Measurements from ENCODE around the gene OARD1. TPM values are rescaled to one million over a fixed set of nuclear protein-coding genes. Genes with fewer than 3 reads are reported as not detected.

OARD1 gene
- total RNA-seq, 2 donors from 2014 or later, result 22.9 to 27.2 TPM

- TF ChIP-seq CTCF (IDR thresholded peaks at IDR 0.05), result no peak
- no peak overlapping the region for H3K4me3 ChIP-seq
- H3K9me3 ChIP-seq, result no peaks in the 10 kb centered on the region
- WGBS, result 100% methylated on average over 2 of the region's 2 CpGs
- no peaks in the 10 kb centered on the region for H3K36me3 ChIP-seq
- no peaks in the 10 kb centered on the region for H3K4me1 ChIP-seq (replicated peaks)
- no peaks in the 10 kb centered on the region for H3K27me3 ChIP-seq (replicated peaks; ENCODE audit: insufficient read depth)
- H3K27ac ChIP-seq, result no peak overlapping the region
- intact Hi-C loops (cut with DNase I), result no loop called here
- no peak for DNase-seq (ENCODE audit: low spot score)
Measured at GRCh38 chr6:41036601-41037000, 35.6 kb downstream of the OARD1 start.

GRCh38 chr6:41036186-41036585, 36.0 kb downstream of the OARD1 start:
- no peak overlapping the region for H3K27ac ChIP-seq

GRCh38 chr6:41033776-41034175, 38.4 kb downstream of the OARD1 start:
- Histone ChIP-seq H3K4me3 (no peak overlapping the region), H3K36me3 (no peaks in the 10 kb centered on the region), H3K9me3 (no peaks in the 10 kb centered on the region), H3K27me3 (replicated peaks; ENCODE audit: insufficient read depth) (no peaks in the 10 kb centered on the region), H3K4me1 (replicated peaks) (no peaks in the 10 kb centered on the region), H3K27ac (no peak overlapping the region)
- no peak for DNase-seq (ENCODE audit: low spot score)
- 85% methylated on average over 13 of the region's 13 CpGs for WGBS
- intact Hi-C loops (cut with DNase I), result no loop called here
- TF ChIP-seq POLR2A (IDR thresholded peaks at IDR 0.05), result no peak
- TF ChIP-seq POLR2AphosphoS5 (IDR thresholded peaks at IDR 0.05), result no peak
- TF ChIP-seq CTCF (IDR thresholded peaks at IDR 0.05), result no peak

More at GRCh38 chr6:41036186-41036585, 36.0 kb downstream of the OARD1 start:
- no peak for DNase-seq (ENCODE audit: low spot score)
- intact Hi-C loops (cut with DNase I), result no loop called here
- H3K27me3 ChIP-seq (replicated peaks; ENCODE audit: insufficient read depth), result no peaks in the 10 kb centered on the region
- no peaks in the 10 kb centered on the region for H3K36me3 ChIP-seq
- no peak overlapping the region for H3K4me3 ChIP-seq
- TF ChIP-seq CTCF (IDR thresholded peaks at IDR 0.05), result no peak
- no peak for TF ChIP-seq POLR2A (IDR thresholded peaks at IDR 0.05)
- TF ChIP-seq POLR2AphosphoS5 (IDR thresholded peaks at IDR 0.05), result no peak
- no peaks in the 10 kb centered on the region for H3K4me1 ChIP-seq (replicated peaks)
- 44% methylated on average over 3 of the region's 3 CpGs for WGBS
- H3K9me3 ChIP-seq, result no peaks in the 10 kb centered on the region

- TF ChIP-seq POLR2A (IDR thresholded peaks at IDR 0.05) (no peak), CTCF (IDR thresholded peaks at IDR 0.05) (no peak), POLR2AphosphoS5 (IDR thresholded peaks at IDR 0.05) (no peak)
- no peak overlapping the region for H3K27ac ChIP-seq
- intact Hi-C loops (cut with DNase I), result no loop called here
- H3K36me3 ChIP-seq, result no peaks in the 10 kb centered on the region
- H3K4me1 ChIP-seq (replicated peaks), result no peaks in the 10 kb centered on the region
- no peak overlapping the region for H3K4me3 ChIP-seq
- no peaks in the 10 kb centered on the region for H3K27me3 ChIP-seq (replicated peaks; ENCODE audit: insufficient read depth)
- no peaks in the 10 kb centered on the region for H3K9me3 ChIP-seq
- 96% methylated on average over 15 of the region's 15 CpGs for WGBS
- DNase-seq (ENCODE audit: low spot score), result no peak
Measured at GRCh38 chr6:41032830-41033229, 39.3 kb downstream of the OARD1 start.

GRCh38 chr6:41028561-41029412, 43.4 kb downstream of the OARD1 start:
- 41% methylated on average over 12 of the region's 13 CpGs for WGBS
- Histone ChIP-seq H3K27ac (peak overlapping the region; percentile 70 to 75), H3K4me3 (peak overlapping the region; percentile 33 to 41), H3K27me3 (replicated peaks; ENCODE audit: insufficient read depth) (no peaks in the 10 kb centered on the region), H3K4me1 (replicated peaks) (no peaks in the 10 kb centered on the region), H3K9me3 (no peaks in the 10 kb centered on the region), H3K36me3 (no peaks in the 10 kb centered on the region)
- no peak for TF ChIP-seq CTCF (IDR thresholded peaks at IDR 0.05)
- TF ChIP-seq POLR2AphosphoS5 (IDR thresholded peaks at IDR 0.05), result no peak
- no peak for TF ChIP-seq POLR2A (IDR thresholded peaks at IDR 0.05)
- intact Hi-C loops (cut with DNase I), result loop anchor here (5.0 to 10.0 kb wide), 2 partner anchors 134 to 1046 kb away; no protein-coding TSS in a partner anchor
- DNase-seq (ENCODE audit: low spot score), result no peak
